ENCODE data around the gene TGFBR1.

GRCh38 chr9:99073347-99073746 is 31.6 kb upstream of the TGFBR1 start:
- TF ChIP-seq CTCF (conservative IDR thresholded peaks at IDR 0.05) (no peak), ZFX (IDR thresholded peaks at IDR 0.05) (no peak)
